DND-41 (cell line): ENCODE data around the gene GPC1.

Experiments used
- ATAC-seq: fragments of 200-7000 bp; cut with Tn5 transposase; 3 replicates; pipeline ENCODE4 v1.9.1; 2021; ENCODE audit warnings: low read depth; ENCODE audit not compliant: insufficient read depth
- DNase-seq: peaks from one replicate; pipeline ENCODE4 v3.0.0-alpha.2; 2020
- H2AFZ ChIP-seq: 2 replicates; pipeline ENCODE4 v1.6.0; 2012; ENCODE audit warnings: low read depth, low read length
- H3K27ac ChIP-seq: 2 replicates; pipeline ENCODE4 v1.5.1; 2012; ENCODE audit warnings: low read length, inconsistent platforms
- H3K27me3 ChIP-seq: fragments of 200-600 bp; sonication (generic); 2 replicates; pipeline ENCODE4 v1.6.0; 2012; ENCODE audit warnings: low read length, mild to moderate bottlenecking, inconsistent platforms; ENCODE audit not compliant: insufficient read depth, poor library complexity
- H3K36me3 ChIP-seq: 2 replicates; pipeline ENCODE4 v1.5.1; 2012; ENCODE audit warnings: low read length, inconsistent platforms; ENCODE audit not compliant: insufficient read depth
- H3K4me1 ChIP-seq: 2 replicates; pipeline ENCODE4 v1.5.1; 2012; ENCODE audit warnings: mild to moderate bottlenecking, low read length; ENCODE audit not compliant: insufficient read depth
- H3K4me2 ChIP-seq: 2 replicates; pipeline ENCODE4 v1.6.0; 2012; ENCODE audit warnings: mild to moderate bottlenecking, moderate library complexity, low read length, inconsistent platforms; ENCODE audit not compliant: insufficient read depth
- H3K4me3 ChIP-seq, 2 experiments: fragments of 200-600 bp in 1 of 2; shearing (Covaris generic) in 1 of 2; 2 replicates each; pipeline ENCODE4 v1.5.1; 2012 to 2016; ENCODE audit warnings: inconsistent platforms in 2 of 2, low read length in 2 of 2, mild to moderate bottlenecking in 2 of 2, low read depth in 1 of 2, moderate library complexity in 1 of 2
- H3K79me2 ChIP-seq: 2 replicates; pipeline ENCODE4 v1.6.0; 2012; ENCODE audit warnings: low read length, inconsistent platforms; ENCODE audit not compliant: insufficient read depth
- H3K9ac ChIP-seq: 2 replicates; pipeline ENCODE4 v1.6.0; 2012; ENCODE audit warnings: low read depth, mild to moderate bottlenecking, inconsistent platforms, low read length, moderate library complexity
- H3K9me3 ChIP-seq: 2 replicates; pipeline ENCODE4 v1.5.1; 2012; ENCODE audit warnings: low read length, moderate library complexity, mild to moderate bottlenecking, inconsistent platforms; ENCODE audit not compliant: insufficient read depth, severe bottlenecking
- H4K20me1 ChIP-seq: 2 replicates; pipeline ENCODE4 v1.6.0; 2012; ENCODE audit warnings: low read length; ENCODE audit not compliant: insufficient read depth
- CTCF ChIP-seq: IDR thresholded peaks from 2 replicates; pipeline ENCODE4 v1.5.1; 2012; ENCODE audit warnings: borderline replicate concordance, low read length, moderate library complexity, mild to moderate bottlenecking; ENCODE audit not compliant: poor library complexity, severe bottlenecking; ENCODE audit errors: extremely low read depth
- EZH2 ChIP-seq: IDR thresholded peaks from 3 replicates; pipeline ENCODE4 v1.6.1; 2012; ENCODE audit warnings: borderline replicate concordance, low read depth, mild to moderate bottlenecking, moderate library complexity, low read length, inconsistent platforms; ENCODE audit not compliant: severe bottlenecking

GPC1 gene

DNA sequence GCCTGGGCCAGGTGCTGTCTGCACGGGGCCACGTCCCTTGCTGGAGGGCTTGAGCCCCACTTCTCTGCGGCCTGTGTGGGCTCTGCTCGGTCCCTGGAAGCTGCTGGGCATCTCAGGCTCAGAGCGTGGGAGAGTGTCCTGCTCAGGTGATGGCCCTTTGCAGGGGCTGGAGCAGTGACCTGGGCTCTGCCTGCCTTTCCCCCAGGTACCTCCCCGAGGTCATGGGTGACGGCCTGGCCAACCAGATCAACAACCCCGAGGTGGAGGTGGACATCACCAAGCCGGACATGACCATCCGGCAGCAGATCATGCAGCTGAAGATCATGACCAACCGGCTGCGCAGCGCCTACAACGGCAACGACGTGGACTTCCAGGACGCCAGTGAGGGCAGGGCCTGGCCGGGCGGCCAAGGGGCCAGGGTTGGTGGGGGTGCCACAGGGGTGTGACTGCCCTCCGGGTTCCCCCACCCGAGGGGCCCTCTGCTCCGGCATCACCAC lies 29.9 kb downstream of the GPC1 start:
- peaks cover 5% of the 10 kb centered on the region; the same call in 1 of the 2 replicates for H3K36me3 ChIP-seq
- no peak overlapping the region for H2AFZ ChIP-seq
- no peak overlapping the region for H3K4me3 ChIP-seq
- DNase-seq (no peak), ATAC-seq (no peak)
- 0 out of 2 replicates have a peak, but pooled peaks cover 4% of the 10 kb centered on the region for H4K20me1 ChIP-seq
- no peaks in the 10 kb centered on the region for H3K4me1 ChIP-seq
- H3K9ac ChIP-seq, result no peak overlapping the region
- H3K79me2 ChIP-seq, result no peaks in the 10 kb centered on the region
- H3K27me3 ChIP-seq, result no peaks in the 10 kb centered on the region
- no peaks in the 10 kb centered on the region for H3K9me3 ChIP-seq
- no peak for TF ChIP-seq EZH2
- no peak for TF ChIP-seq CTCF
- H3K27ac ChIP-seq, result no peak overlapping the region
- no peak overlapping the region for H3K4me2 ChIP-seq

DNA sequence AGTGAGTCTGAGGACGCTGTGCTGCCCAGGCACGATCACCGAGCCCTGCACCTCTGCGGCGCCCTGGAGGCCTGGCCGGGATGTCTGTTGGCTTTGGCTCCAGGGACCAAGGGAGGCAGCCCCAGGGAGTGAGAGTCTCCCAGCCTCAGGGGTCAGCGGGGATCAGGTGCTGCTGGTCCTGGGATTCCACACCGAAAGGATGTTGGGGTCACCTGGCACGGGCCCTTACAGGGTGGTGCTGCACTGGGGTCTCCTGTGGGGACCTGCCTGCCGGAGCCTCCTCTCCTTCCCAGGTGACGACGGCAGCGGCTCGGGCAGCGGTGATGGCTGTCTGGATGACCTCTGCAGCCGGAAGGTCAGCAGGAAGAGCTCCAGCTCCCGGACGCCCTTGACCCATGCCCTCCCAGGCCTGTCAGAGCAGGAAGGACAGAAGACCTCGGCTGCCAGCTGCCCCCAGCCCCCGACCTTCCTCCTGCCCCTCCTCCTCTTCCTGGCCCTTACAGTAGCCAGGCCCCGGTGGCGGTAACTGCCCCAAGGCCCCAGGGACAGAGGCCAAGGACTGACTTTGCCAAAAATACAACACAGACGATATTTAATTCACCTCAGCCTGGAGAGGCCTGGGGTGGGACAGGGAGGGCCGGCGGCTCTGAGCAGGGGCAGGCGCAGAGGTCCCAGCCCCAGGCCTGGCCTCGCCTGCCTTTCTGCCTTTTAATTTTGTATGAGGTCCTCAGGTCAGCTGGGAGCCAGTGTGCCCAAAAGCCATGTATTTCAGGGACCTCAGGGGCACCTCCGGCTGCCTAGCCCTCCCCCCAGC lies 30.5 kb downstream of the GPC1 start:
- no peaks in the 10 kb centered on the region for H3K9me3 ChIP-seq
- no peaks in the 10 kb centered on the region for H3K27me3 ChIP-seq
- H4K20me1 ChIP-seq, result 0 out of 2 replicates have a peak, but pooled peaks cover 3% of the 10 kb centered on the region
- H2AFZ ChIP-seq, result no peak overlapping the region
- H3K36me3 ChIP-seq, result peaks cover 5% of the 10 kb centered on the region; the same call in 1 of the 2 replicates
- DNase-seq, result no peak
- H3K9ac ChIP-seq, result no peak overlapping the region
- no peaks in the 10 kb centered on the region for H3K79me2 ChIP-seq
- no peaks in the 10 kb centered on the region for H3K4me1 ChIP-seq
- no peak overlapping the region for H3K4me3 ChIP-seq
- no peak overlapping the region for H3K27ac ChIP-seq
- TF ChIP-seq EZH2 (no peak), CTCF (no peak)
- H3K4me2 ChIP-seq, result no peak overlapping the region
- no peak for ATAC-seq

DNA sequence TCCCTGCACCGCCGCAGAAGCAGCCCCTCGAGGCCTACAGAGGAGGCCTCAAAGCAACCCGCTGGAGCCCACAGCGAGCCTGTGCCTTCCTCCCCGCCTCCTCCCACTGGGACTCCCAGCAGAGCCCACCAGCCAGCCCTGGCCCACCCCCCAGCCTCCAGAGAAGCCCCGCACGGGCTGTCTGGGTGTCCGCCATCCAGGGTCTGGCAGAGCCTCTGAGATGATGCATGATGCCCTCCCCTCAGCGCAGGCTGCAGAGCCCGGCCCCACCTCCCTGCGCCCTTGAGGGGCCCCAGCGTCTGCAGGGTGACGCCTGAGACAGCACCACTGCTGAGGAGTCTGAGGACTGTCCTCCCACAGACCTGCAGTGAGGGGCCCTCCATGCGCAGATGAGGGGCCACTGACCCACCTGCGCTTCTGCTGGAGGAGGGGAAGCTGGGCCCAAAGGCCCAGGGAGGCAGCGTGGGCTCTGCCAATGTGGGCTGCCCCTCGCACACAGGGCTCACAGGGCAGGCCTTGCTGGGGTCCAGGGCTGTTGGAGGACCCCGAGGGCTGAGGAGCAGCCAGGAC lies 31.2 kb downstream of the GPC1 start:
- H3K9me3 ChIP-seq, result no peaks in the 10 kb centered on the region
- peak; percentile 1 for DNase-seq
- H3K9ac ChIP-seq, result no peak overlapping the region
- H3K4me1 ChIP-seq, result no peaks in the 10 kb centered on the region
- H3K27ac ChIP-seq, result no peak overlapping the region
- ATAC-seq, result peak; percentile 25; the same call in 1 of the 3 replicates
- TF ChIP-seq CTCF (no peak), EZH2 (no peak)
- no peak overlapping the region for H3K4me3 ChIP-seq
- H3K36me3 ChIP-seq, result peaks cover 7% of the 10 kb centered on the region; the same call in 1 of the 2 replicates
- no peak overlapping the region for H3K4me2 ChIP-seq
- 0 out of 2 replicates have a peak, but pooled peaks cover 3% of the 10 kb centered on the region for H4K20me1 ChIP-seq
- no peaks in the 10 kb centered on the region for H3K79me2 ChIP-seq
- H2AFZ ChIP-seq, result no peak overlapping the region
- no peaks in the 10 kb centered on the region for H3K27me3 ChIP-seq
